Parathyroid adenoma (tissue), 2 donors: Measurements from ENCODE around the gene RNFT2.

ENCODE experiments used
- H2AFZ ChIP-seq: fragments of 300-600 bp; sonication (generic); one replicate; pipeline ENCODE4 v1.7.0; 2017; ENCODE audit warnings: antibody characterized with exemption, mild to moderate bottlenecking
- H3K27ac ChIP-seq: fragments of 300-600 bp; sonication (generic); one replicate; pipeline ENCODE4 v1.7.0; 2017
- H3K27me3 ChIP-seq: fragments of 300-600 bp; sonication (generic); one replicate; pipeline ENCODE4 v1.7.0; 2017; ENCODE audit warnings: low read length; ENCODE audit not compliant: control insufficient read depth, insufficient read depth
- H3K36me3 ChIP-seq: fragments of 300-600 bp; sonication (generic); one replicate; pipeline ENCODE4 v1.7.0; 2017; ENCODE audit warnings: low read length; ENCODE audit not compliant: control insufficient read depth, insufficient read depth
- H3K4me1 ChIP-seq: fragments of 300-600 bp; sonication (generic); one replicate; pipeline ENCODE4 v1.7.0; 2017; ENCODE audit warnings: control low read depth
- H3K4me2 ChIP-seq: fragments of 300-600 bp; sonication (generic); one replicate; pipeline ENCODE4 v1.7.0; 2017; ENCODE audit warnings: low read length
- H3K4me3 ChIP-seq: fragments of 300-600 bp; sonication (generic); one replicate; pipeline ENCODE4 v1.7.0; 2017; ENCODE audit warnings: low read depth, low read length
- H3K79me2 ChIP-seq: fragments of 300-600 bp; sonication (generic); one replicate; pipeline ENCODE4 v1.7.0; 2017; ENCODE audit warnings: control low read depth
- H3K9ac ChIP-seq: fragments of 300-600 bp; sonication (generic); one replicate; pipeline ENCODE4 v1.7.0; 2017; ENCODE audit warnings: mild to moderate bottlenecking
- H3K9me3 ChIP-seq: fragments of 300-600 bp; sonication (generic); one replicate; pipeline ENCODE4 v1.7.0; 2017; ENCODE audit warnings: low read length; ENCODE audit not compliant: control insufficient read depth
- TF ChIP-seq, protein P1 (sequence below): fragments of 300-600 bp; sonication (generic); IDR thresholded peaks from one replicate; pipeline ENCODE4 v1.7.0; 2017; ENCODE audit warnings: antibody characterized with exemption, mild to moderate bottlenecking
- donor health status: primary hyperparathyroidism.

Gene RNFT2

DNA sequence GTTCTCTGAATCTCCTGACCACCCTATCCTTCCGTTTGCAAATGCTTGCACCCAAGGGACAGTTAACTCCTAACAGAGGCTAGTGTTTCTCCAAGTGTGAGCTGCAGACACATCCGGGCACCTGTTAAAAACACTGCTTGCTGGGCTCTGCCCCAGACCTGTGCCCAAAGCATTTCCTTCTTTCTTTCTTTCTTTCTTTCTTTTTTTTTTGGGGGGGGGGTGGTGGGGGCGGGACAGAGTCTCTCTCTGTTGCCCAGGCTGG lies 42.7 kb upstream of the RNFT2 start:
- no peaks in the 10 kb centered on the region for H3K36me3 ChIP-seq
- no peaks in the 10 kb centered on the region for H3K9me3 ChIP-seq
- H3K4me3 ChIP-seq = no peak overlapping the region
- H3K79me2 ChIP-seq = no peaks in the 10 kb centered on the region
- TF ChIP-seq, protein P1, sequence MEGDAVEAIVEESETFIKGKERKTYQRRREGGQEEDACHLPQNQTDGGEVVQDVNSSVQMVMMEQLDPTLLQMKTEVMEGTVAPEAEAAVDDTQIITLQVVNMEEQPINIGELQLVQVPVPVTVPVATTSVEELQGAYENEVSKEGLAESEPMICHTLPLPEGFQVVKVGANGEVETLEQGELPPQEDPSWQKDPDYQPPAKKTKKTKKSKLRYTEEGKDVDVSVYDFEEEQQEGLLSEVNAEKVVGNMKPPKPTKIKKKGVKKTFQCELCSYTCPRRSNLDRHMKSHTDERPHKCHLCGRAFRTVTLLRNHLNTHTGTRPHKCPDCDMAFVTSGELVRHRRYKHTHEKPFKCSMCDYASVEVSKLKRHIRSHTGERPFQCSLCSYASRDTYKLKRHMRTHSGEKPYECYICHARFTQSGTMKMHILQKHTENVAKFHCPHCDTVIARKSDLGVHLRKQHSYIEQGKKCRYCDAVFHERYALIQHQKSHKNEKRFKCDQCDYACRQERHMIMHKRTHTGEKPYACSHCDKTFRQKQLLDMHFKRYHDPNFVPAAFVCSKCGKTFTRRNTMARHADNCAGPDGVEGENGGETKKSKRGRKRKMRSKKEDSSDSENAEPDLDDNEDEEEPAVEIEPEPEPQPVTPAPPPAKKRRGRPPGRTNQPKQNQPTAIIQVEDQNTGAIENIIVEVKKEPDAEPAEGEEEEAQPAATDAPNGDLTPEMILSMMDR = no peak
- no peaks in the 10 kb centered on the region for H3K4me1 ChIP-seq
- no peak overlapping the region for H3K4me2 ChIP-seq
- no peak overlapping the region for H3K27ac ChIP-seq
- H2AFZ ChIP-seq = no peak overlapping the region
- peaks cover 3% of the 10 kb centered on the region for H3K27me3 ChIP-seq
- no peak overlapping the region for H3K9ac ChIP-seq

DNA sequence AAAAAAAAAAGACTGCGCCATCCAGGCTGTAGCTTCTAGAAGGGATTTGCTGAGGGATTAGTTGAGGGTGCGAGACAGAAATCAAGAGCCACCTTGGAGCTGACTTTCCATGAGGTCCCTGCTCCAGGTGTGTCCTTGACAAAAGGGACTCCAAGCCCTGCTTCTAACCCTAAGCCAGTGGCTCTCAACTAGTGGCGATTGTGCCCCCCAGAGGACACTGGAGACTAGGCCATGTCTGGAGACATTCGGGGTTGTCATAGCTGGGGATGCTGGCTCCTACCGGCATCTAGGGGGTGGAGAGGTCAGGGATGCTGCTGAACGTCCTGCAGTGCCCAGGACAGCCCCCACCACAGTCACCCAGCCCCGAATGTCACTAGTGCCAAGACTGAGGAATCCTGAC lies 40.8 kb upstream of the RNFT2 start:
- Histone ChIP-seq H3K79me2 (no peaks in the 10 kb centered on the region), H3K4me1 (no peaks in the 10 kb centered on the region)

DNA sequence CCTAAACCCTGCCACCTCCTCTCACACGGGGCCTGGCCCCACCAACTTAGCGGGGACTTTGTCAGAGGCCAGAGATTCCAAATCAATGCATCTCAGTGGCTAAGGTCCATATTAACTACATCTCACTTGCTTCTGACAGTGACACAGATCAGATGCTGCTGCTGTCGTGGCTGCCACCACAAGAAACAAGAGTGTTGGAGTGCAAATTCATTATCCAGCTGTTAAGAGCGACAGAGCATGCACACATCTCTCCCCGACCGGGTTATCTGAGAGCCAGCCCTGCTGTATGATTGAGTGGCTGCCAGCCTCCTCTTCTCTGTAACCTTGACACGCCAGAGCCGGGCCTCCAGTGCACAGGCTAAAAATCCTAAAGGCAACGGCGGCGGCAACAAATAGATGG lies 40.4 kb upstream of the RNFT2 start:
- Histone ChIP-seq H3K79me2 (no peaks in the 10 kb centered on the region), H3K27me3 (peaks cover 3% of the 10 kb centered on the region), H3K9me3 (no peaks in the 10 kb centered on the region), H3K4me3 (no peak overlapping the region), H3K4me2 (no peak overlapping the region), H3K9ac (no peak overlapping the region), H3K36me3 (no peaks in the 10 kb centered on the region), H3K4me1 (no peaks in the 10 kb centered on the region), H3K27ac (no peak overlapping the region), H2AFZ (no peak overlapping the region)
- TF ChIP-seq, protein P1 = no peak

More for the DNA sequence above, 40.8 kb upstream of the RNFT2 start:
- H3K9ac ChIP-seq = no peak overlapping the region
- peaks cover 3% of the 10 kb centered on the region for H3K27me3 ChIP-seq
- TF ChIP-seq, protein P1 = no peak
- H3K4me3 ChIP-seq = no peak overlapping the region
- H3K9me3 ChIP-seq = no peaks in the 10 kb centered on the region
- H3K4me2 ChIP-seq = no peak overlapping the region
- H2AFZ ChIP-seq = no peak overlapping the region
- no peak overlapping the region for H3K27ac ChIP-seq
- H3K36me3 ChIP-seq = no peaks in the 10 kb centered on the region

DNA sequence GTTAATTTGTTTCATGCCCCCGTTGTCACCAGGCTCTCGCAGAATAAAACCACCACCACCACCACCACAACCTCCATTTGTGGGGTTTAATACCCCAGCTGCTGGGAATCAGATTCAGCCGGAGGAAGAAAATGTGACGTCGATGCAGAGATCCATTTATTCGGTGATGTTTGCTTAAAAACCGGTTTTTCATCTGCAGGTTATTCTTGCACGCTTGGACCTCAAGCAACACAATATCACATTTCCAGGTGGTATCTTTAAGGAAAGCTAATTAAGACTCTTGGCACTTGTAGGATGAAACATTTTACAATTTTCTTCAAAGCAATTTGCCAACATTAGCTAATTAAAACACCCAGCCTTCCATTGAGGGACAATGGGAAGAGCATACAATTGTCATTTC lies 40.0 kb upstream of the RNFT2 start:
- H2AFZ ChIP-seq = no peak overlapping the region
- H3K9ac ChIP-seq = no peak overlapping the region
- TF ChIP-seq, protein P1 = no peak
- H3K9me3 ChIP-seq = no peaks in the 10 kb centered on the region
- no peaks in the 10 kb centered on the region for H3K36me3 ChIP-seq
- peaks cover 3% of the 10 kb centered on the region for H3K27me3 ChIP-seq
- no peak overlapping the region for H3K4me2 ChIP-seq
- H3K79me2 ChIP-seq = no peaks in the 10 kb centered on the region
- no peak overlapping the region for H3K27ac ChIP-seq
- H3K4me3 ChIP-seq = no peak overlapping the region
- no peaks in the 10 kb centered on the region for H3K4me1 ChIP-seq

DNA sequence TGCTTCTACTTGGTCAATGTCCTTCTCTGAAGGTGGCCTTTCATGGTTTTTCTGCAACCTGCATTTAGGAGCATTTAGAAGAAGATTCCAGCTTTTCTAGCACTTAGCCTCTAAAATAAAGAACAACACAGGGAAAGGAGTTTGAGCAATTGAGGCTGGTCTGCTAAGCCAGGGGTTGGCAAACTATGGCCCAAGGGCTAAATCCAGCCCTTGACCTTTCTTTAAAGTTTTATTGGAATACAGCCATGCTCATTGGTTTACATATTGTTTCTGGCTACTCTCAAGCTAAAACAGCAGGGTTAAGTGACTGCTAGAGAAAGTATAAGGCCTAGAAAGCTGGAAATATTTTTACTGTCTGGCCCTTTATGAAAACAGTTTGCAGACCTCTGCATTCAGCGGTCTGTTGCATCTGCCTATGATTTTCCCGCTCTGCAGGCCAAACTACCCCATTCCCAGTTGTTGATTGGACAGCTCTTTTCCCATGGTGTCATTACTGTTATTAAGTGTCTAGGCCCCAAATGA lies 39.5 kb upstream of the RNFT2 start:
- Histone ChIP-seq H3K4me2 (no peak overlapping the region), H3K27me3 (peaks cover 3% of the 10 kb centered on the region), H3K79me2 (no peaks in the 10 kb centered on the region), H3K9ac (no peak overlapping the region), H2AFZ (no peak overlapping the region), H3K27ac (no peak overlapping the region), H3K4me3 (no peak overlapping the region), H3K4me1 (peaks cover 2% of the 10 kb centered on the region), H3K36me3 (no peaks in the 10 kb centered on the region), H3K9me3 (no peaks in the 10 kb centered on the region)
- TF ChIP-seq, protein P1 = no peak
